Astrocyte of the spinal cord (primary cell): ENCODE data around the gene UST.

ENCODE experiments used
- DNase-seq: peaks from one replicate; pipeline ENCODE4 v3.0.0; 2011; ENCODE audit warnings: low read depth, low spot score
- H3K4me3 ChIP-seq: 2 replicates; pipeline ENCODE4 v1.5.1; 2011; ENCODE audit warnings: low read depth, mild to moderate bottlenecking, low read length, moderate library complexity
- in situ Hi-C: cut with HindIII; loops from 2 replicates; pipeline ENCODE4 v1.10.0; 2017; ENCODE audit warnings: low sequenced_read_pairs
- TF ChIP-seq, protein P1 (sequence below): IDR thresholded peaks from 2 replicates; pipeline ENCODE4 v1.5.1; 2012; ENCODE audit warnings: low read depth, mild to moderate bottlenecking, low read length, inconsistent platforms

UST gene

DNA sequence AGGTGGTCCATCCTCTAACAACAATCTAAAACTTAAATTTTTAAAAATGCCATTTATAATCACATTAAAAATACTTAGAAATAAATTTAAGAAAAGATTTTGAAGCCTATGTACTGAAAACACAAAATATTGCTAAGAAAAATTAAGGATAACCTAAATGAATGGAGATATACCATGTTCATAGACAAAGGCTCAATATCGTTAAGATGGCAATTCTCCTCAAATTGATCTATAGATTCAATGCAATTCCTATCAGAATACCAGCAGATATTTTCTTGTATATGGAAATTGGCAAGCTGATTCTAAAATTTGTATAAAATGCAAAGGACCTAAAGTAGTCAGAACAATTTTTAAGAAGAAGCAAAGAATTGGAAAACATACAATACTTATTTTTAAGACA lies 19.7 kb upstream of the UST start:
- H3K4me3 ChIP-seq = no peak overlapping the region
- in situ Hi-C loops = no loop called here
- no peak for DNase-seq
- TF ChIP-seq, protein P1, sequence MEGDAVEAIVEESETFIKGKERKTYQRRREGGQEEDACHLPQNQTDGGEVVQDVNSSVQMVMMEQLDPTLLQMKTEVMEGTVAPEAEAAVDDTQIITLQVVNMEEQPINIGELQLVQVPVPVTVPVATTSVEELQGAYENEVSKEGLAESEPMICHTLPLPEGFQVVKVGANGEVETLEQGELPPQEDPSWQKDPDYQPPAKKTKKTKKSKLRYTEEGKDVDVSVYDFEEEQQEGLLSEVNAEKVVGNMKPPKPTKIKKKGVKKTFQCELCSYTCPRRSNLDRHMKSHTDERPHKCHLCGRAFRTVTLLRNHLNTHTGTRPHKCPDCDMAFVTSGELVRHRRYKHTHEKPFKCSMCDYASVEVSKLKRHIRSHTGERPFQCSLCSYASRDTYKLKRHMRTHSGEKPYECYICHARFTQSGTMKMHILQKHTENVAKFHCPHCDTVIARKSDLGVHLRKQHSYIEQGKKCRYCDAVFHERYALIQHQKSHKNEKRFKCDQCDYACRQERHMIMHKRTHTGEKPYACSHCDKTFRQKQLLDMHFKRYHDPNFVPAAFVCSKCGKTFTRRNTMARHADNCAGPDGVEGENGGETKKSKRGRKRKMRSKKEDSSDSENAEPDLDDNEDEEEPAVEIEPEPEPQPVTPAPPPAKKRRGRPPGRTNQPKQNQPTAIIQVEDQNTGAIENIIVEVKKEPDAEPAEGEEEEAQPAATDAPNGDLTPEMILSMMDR = no peak

DNA sequence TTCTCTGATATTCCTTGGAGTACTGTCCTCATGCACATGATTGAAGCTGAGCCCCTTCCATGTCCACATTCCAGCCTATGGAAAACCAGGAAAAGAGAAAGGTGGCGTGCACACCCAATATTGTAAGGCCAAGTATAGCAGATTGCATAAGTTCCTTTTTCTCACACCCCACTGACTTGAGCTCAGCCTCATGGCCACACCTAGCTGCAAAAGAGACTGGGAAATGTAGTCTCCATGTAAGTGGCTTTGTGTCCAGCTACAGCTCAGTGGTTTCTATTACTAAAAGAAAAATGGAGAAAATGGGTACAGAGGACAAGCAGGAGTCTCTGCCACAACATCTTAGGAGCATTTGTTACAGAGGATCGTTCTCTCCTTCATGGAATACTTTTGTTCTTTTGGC lies 10.8 kb upstream of the UST start:
- TF ChIP-seq, protein P1 = no peak
- in situ Hi-C loops = no loop called here
- H3K4me3 ChIP-seq = no peak overlapping the region
- DNase-seq = no peak

DNA sequence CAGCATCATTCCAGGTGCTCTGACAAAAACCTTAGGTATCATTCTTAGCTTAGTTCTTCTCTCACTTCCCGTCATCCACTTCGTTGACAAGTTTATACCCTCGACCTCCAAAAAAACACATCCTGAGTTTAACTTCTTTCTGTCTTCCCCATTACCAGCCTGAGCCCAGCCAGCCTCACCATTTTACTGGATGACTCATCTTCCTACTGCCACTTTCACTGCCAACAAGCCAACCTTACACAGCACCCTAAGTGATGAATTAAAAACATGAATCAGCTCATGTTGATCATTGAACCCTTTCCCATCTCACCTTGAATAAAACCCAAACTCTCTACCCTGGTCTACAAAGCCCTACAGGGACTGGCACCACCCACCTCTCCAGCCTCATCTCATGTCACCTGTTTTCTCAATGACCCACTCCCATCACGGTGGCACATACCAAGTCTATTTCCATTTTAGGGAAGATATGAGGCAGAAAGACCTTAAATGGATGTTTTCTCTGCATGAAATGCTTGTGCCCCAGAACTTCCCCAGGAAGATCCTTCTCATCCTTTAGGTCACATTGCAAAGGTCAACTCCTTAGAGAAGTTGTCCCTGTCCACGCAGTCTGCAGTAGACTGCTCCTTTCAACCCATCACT lies 9.9 kb upstream of the UST start:
- H3K4me3 ChIP-seq = no peak overlapping the region
- no peak for DNase-seq
- TF ChIP-seq, protein P1 = no peak
- in situ Hi-C loops = no loop called here

DNA sequence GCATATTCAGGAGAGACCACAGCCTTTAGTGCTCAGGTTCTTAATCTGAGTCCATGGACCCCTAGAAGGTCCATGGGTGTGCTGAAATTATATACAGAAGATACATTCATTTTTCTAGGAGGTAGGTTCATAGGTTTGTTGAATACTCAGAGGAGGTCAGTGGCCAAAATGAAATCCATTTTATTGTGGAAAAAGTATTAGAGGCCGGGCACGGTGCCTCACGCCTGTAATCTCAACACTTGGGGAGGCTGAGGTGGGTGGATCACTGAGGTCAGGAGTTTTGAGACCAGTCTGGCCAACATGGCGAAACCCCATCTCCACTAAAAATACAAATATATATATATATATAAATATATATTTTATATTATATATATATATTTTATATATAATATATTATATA lies 9.0 kb upstream of the UST start:
- in situ Hi-C loops = no loop called here
- TF ChIP-seq, protein P1 = no peak
- DNase-seq = no peak

DNA sequence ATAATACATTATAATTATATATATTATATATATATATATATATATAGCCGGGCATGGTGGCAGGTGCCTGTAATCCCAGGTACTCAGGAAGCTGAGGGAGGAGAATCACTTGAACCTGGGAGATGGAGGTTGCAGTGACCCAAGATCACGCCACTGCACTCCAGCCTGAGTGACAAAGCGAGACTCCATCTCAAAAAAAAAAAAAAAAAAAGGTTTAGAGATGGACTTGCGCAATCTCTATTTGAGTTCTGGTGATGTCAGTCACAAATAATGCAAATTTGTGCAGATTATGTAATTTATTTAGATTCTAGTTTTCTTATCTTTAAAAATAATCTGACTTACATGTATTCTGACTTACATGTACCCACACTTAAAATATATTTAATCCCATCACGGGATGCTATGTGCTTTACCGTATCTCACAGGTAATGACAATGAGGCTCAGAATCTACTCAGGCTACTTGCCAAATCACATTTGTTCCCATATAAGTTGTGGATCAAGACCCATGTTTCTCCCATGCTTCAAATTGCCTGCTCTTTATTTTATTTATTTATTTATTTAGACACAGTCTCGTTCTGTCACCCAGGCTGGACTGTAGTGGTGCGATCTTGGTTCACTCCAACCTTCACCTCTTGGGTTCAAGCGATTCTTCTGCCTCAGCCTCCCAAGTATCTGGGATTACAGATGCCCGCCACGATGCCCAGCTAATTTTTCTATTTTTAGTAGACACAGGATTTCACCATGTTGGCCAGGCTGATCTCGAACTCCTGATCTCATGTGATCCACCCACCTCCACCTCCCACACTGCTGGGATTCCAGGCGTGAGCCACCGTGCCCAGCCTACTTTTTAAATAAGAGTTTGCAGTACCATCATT lies 7.6 kb upstream of the UST start:
- in situ Hi-C loops = no loop called here

More for the DNA sequence above, 9.0 kb upstream of the UST start:
- no peak overlapping the region for H3K4me3 ChIP-seq

DNA sequence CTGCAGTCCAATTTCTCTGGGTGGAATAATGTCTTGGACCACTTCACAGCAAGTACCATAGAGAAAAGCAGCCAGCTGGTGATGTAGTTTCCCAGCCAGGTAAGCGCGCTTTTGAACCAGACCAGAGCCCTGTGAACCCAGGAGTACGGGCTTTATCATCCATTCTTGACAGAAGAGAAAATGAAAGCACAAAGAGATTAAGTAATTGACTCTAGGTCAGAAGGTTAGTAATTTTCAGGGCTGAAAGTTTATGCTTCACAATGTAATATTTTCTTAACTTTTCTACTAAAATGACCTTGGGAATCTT lies 7.1 kb upstream of the UST start:
- in situ Hi-C loops = no loop called here
- TF ChIP-seq, protein P1 = no peak
- H3K4me3 ChIP-seq = no peak overlapping the region
- no peak for DNase-seq

More for the DNA sequence above, 7.6 kb upstream of the UST start:
- no peak for DNase-seq
- TF ChIP-seq, protein P1 = no peak
- H3K4me3 ChIP-seq = no peak overlapping the region
